Neural progenitor cell (in vitro differentiated cells): ENCODE measurements around the gene MSTN.

Experiments
- EZH2 ChIP-seq: fragments of 200-600 bp; sonication (generic); IDR thresholded peaks from 2 replicates; pipeline ENCODE4 v1.6.1; 2017; ENCODE audit warnings: antibody characterized with exemption, mild to moderate bottlenecking, moderate library complexity
- TF ChIP-seq, protein P1 (sequence below): fragments of 200-600 bp; sonication (generic); IDR thresholded peaks from 2 replicates; pipeline ENCODE4 v1.5.1; 2017; ENCODE audit warnings: antibody characterized with exemption, mild to moderate bottlenecking

DNA sequence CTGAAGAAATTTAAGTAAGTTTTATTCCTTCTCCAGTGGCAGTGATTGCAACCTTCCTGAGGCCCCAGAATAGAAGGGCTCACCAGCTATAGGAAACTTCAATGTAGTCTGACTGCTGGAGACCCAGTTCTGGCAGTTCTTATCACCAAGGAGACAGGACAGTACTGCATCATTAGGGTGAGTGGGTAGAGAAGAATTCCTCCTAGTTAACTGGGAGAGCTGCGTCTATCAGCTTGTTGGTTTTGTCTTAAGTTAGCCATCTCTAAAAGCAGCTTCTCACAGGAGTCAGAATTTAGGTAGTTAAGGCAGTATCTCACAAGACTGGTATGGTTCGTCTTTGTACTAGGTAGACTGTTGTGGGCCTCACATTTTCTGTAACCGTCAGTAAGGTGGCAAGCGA is 3.3 kb upstream of the MSTN start:
- TF ChIP-seq, protein P1, sequence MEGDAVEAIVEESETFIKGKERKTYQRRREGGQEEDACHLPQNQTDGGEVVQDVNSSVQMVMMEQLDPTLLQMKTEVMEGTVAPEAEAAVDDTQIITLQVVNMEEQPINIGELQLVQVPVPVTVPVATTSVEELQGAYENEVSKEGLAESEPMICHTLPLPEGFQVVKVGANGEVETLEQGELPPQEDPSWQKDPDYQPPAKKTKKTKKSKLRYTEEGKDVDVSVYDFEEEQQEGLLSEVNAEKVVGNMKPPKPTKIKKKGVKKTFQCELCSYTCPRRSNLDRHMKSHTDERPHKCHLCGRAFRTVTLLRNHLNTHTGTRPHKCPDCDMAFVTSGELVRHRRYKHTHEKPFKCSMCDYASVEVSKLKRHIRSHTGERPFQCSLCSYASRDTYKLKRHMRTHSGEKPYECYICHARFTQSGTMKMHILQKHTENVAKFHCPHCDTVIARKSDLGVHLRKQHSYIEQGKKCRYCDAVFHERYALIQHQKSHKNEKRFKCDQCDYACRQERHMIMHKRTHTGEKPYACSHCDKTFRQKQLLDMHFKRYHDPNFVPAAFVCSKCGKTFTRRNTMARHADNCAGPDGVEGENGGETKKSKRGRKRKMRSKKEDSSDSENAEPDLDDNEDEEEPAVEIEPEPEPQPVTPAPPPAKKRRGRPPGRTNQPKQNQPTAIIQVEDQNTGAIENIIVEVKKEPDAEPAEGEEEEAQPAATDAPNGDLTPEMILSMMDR: no peak
- TF ChIP-seq EZH2: no peak
